SK-N-SH treated with all-trans-retinoic acid at 6 μM for 48 hours (cell line): ENCODE data around the gene RRAGD.

Experiments
- ATAC-seq: fragments of 200-7000 bp; cut with Tn5 transposase; 3 replicates; pipeline ENCODE4 v1.9.1; 2020; ENCODE audit warnings: mild to moderate bottlenecking, moderate library complexity
- ARNTL ChIP-seq: fragments of 450-650 bp; formaldehyde crosslinking; IDR thresholded peaks from 2 replicates; pipeline ENCODE4 v1.5.0; 2020; ENCODE audit warnings: low read depth, mild to moderate bottlenecking, moderate library complexity, borderline replicate concordance
- BACH2 ChIP-seq: fragments of 250-450 bp; sonication (Bioruptor Pico); IDR thresholded peaks from 2 replicates; pipeline ENCODE4 v1.9.0; 2021; ENCODE audit warnings: mild to moderate bottlenecking, borderline replicate concordance
- CREB5 ChIP-seq: fragments of 250-450 bp; sonication (Bioruptor Pico); IDR thresholded peaks from 2 replicates; pipeline ENCODE4 v1.5.1; 2020; ENCODE audit warnings: low read depth, mild to moderate bottlenecking, moderate library complexity
- CSDC2 ChIP-seq: fragments of 250-450 bp; sonication (Bioruptor Pico); IDR thresholded peaks from 2 replicates; pipeline ENCODE4 v1.5.0; 2020; ENCODE audit warnings: mild to moderate bottlenecking, moderate library complexity
- CSRNP3 ChIP-seq: fragments of 250-450 bp; sonication (Bioruptor Pico); IDR thresholded peaks from 2 replicates; pipeline ENCODE4 v1.5.1; 2021; ENCODE audit warnings: mild to moderate bottlenecking, moderate library complexity
- GLIS3 ChIP-seq: fragments of 250-450 bp; sonication (Bioruptor Pico); IDR thresholded peaks from 2 replicates; pipeline ENCODE4 v1.5.0; 2020; ENCODE audit warnings: mild to moderate bottlenecking, moderate library complexity
- ISL1 ChIP-seq: fragments of 250-450 bp; sonication (Bioruptor Pico); IDR thresholded peaks from 2 replicates; pipeline ENCODE4 v2.1.2; 2022; ENCODE audit warnings: mild to moderate bottlenecking, moderate library complexity
- OSR1 ChIP-seq: fragments of 250-450 bp; sonication (Bioruptor Pico); IDR thresholded peaks from 2 replicates; pipeline ENCODE4 v1.8.0; 2022; ENCODE audit warnings: moderate library complexity, mild to moderate bottlenecking, inconsistent platforms
- PATZ1 ChIP-seq: fragments of 250-450 bp; sonication (Bioruptor Pico); IDR thresholded peaks from 2 replicates; pipeline ENCODE4 v1.8.0; 2020; ENCODE audit warnings: mild to moderate bottlenecking, moderate library complexity, borderline replicate concordance
- POU6F1 ChIP-seq: fragments of 250-450 bp; sonication (Bioruptor Pico); IDR thresholded peaks from 2 replicates; pipeline ENCODE4 v1.8.0; 2021; ENCODE audit warnings: low read depth, mild to moderate bottlenecking, moderate library complexity, borderline replicate concordance
- PPARA ChIP-seq: fragments of 250-450 bp; sonication (Bioruptor Pico); IDR thresholded peaks from 2 replicates; pipeline ENCODE4 v1.5.0; 2020; ENCODE audit warnings: mild to moderate bottlenecking, borderline replicate concordance
- RARB ChIP-seq: fragments of 250-450 bp; sonication (Bioruptor Pico); IDR thresholded peaks from 2 replicates; pipeline ENCODE4 v1.8.0; 2021; ENCODE audit warnings: mild to moderate bottlenecking, moderate library complexity
- SNAI2 ChIP-seq: fragments of 250-450 bp; sonication (Bioruptor Pico); IDR thresholded peaks from 2 replicates; pipeline ENCODE4 v1.5.0; 2020; ENCODE audit warnings: mild to moderate bottlenecking, moderate library complexity
- TSHZ2 ChIP-seq: fragments of 250-450 bp; sonication (Bioruptor Pico); IDR thresholded peaks from 2 replicates; pipeline ENCODE4 v1.5.0; 2020; ENCODE audit warnings: mild to moderate bottlenecking, moderate library complexity
- ZC3H10 ChIP-seq: fragments of 250-450 bp; sonication (Bioruptor Pico); IDR thresholded peaks from 2 replicates; pipeline ENCODE4 v1.5.1; 2021; ENCODE audit warnings: mild to moderate bottlenecking, moderate library complexity
- ZFP3 ChIP-seq: fragments of 250-450 bp; sonication (Bioruptor Pico); IDR thresholded peaks from 2 replicates; pipeline ENCODE4 v1.5.0; 2020; ENCODE audit warnings: mild to moderate bottlenecking, moderate library complexity
- ZFP30 ChIP-seq: fragments of 450-650 bp; formaldehyde crosslinking; IDR thresholded peaks from 2 replicates; pipeline ENCODE4 v1.5.0; 2022; ENCODE audit warnings: mild to moderate bottlenecking, moderate library complexity
- ZNF565 ChIP-seq: fragments of 450-650 bp; formaldehyde crosslinking; conservative IDR thresholded peaks from 2 replicates; pipeline ENCODE4 v1.5.0; 2020; ENCODE audit warnings: low read depth, mild to moderate bottlenecking, moderate library complexity
- ZNF70 ChIP-seq: fragments of 450-650 bp; formaldehyde crosslinking; IDR thresholded peaks from 2 replicates; pipeline ENCODE4 v1.5.0; 2020; ENCODE audit warnings: mild to moderate bottlenecking, moderate library complexity
- ZNF8 ChIP-seq: fragments of 450-650 bp; formaldehyde crosslinking; IDR thresholded peaks from 2 replicates; pipeline ENCODE4 v1.5.0; 2020; ENCODE audit warnings: mild to moderate bottlenecking, moderate library complexity

Gene RRAGD

GRCh38 chr6:89381031-89381430 is 31.0 kb downstream of the RRAGD start:
- no peak for TF ChIP-seq ARNTL
- TF ChIP-seq CSRNP3, result no peak
- TF ChIP-seq RARB (CRISPR knock-in tag), result no peak
- TF ChIP-seq ZNF70, result no peak
- no peak for TF ChIP-seq PPARA
- no peak for TF ChIP-seq BACH2 (CRISPR knock-in tag)
- no peak for ATAC-seq

GRCh38 chr6:89379281-89379680 is 32.8 kb downstream of the RRAGD start:
- TF ChIP-seq BACH2 (CRISPR knock-in tag), result no peak
- TF ChIP-seq ZNF8 (CRISPR knock-in tag), result no peak
- TF ChIP-seq GLIS3 (CRISPR knock-in tag), result no peak
- TF ChIP-seq ZFP30 (CRISPR knock-in tag), result no peak
- no peak for TF ChIP-seq OSR1 (CRISPR knock-in tag)
- TF ChIP-seq SNAI2 (CRISPR knock-in tag), result no peak
- TF ChIP-seq CSDC2 (CRISPR knock-in tag), result no peak
- no peak for TF ChIP-seq ZFP3 (CRISPR knock-in tag)
- no peak for TF ChIP-seq TSHZ2
- no peak for TF ChIP-seq RARB (CRISPR knock-in tag)
- no peak for TF ChIP-seq ZC3H10 (CRISPR knock-in tag)
- no peak for TF ChIP-seq ARNTL
- TF ChIP-seq PPARA, result no peak
- no peak for ATAC-seq

- TF ChIP-seq PPARA (no peak), ZFP3 (CRISPR knock-in tag) (no peak), BACH2 (CRISPR knock-in tag) (no peak), TSHZ2 (no peak), GLIS3 (CRISPR knock-in tag) (no peak), POU6F1 (no peak), CSRNP3 (no peak), ZNF565 (no peak), ZNF8 (CRISPR knock-in tag) (no peak), PATZ1 (CRISPR knock-in tag) (no peak), CREB5 (CRISPR knock-in tag) (no peak), RARB (CRISPR knock-in tag) (no peak), ZNF70 (no peak), ISL1 (CRISPR knock-in tag) (no peak), SNAI2 (CRISPR knock-in tag) (no peak)
- ATAC-seq, result no peak
Observed at GRCh38 chr6:89378628-89379027, 33.4 kb downstream of the RRAGD start.
